CD14-positive monocyte (primary cell): Measurements from ENCODE around the gene PXN. TPM values are rescaled to one million over a fixed set of nuclear protein-coding genes. Genes with fewer than 3 reads are reported as not detected.

Experiments used
- DNase-seq, 3 donors: peaks; one replicate each; pipeline ENCODE4 v3.0.0-alpha.2; 2011 to 2022
- H2AFZ ChIP-seq: 2 replicates; pipeline ENCODE4 v1.6.0; 2012; ENCODE audit warnings: mild to moderate bottlenecking, low read depth, low read length, inconsistent platforms; ENCODE audit not compliant: insufficient read depth, poor library complexity, severe bottlenecking
- H3K27ac ChIP-seq, 2 donors: 1 replicate in 1 of 2; 2 replicates in 1 of 2; pipeline ENCODE4 v1.5.1; 2012 to 2013; ENCODE audit warnings: low read length in 2 of 2, control low read depth in 1 of 2, inconsistent platforms in 1 of 2, low read depth in 1 of 2, mild to moderate bottlenecking in 1 of 2
- H3K27me3 ChIP-seq, 2 donors: one replicate each; pipeline versions ENCODE4 v1.6.0 to v1.6.1; 2011 to 2013; ENCODE audit warnings: low read length in 2 of 2; ENCODE audit not compliant: control insufficient read depth in 2 of 2, insufficient read depth in 2 of 2
- H3K36me3 ChIP-seq, 2 donors: replicated peaks in 1 of 2; 1 replicate in 1 of 2; 2 replicates in 1 of 2; pipeline versions ENCODE4 v1.5.1 to v1.6.1; 2012 to 2013; ENCODE audit warnings: low read length in 2 of 2, control low read depth in 1 of 2, inconsistent platforms in 1 of 2, mild to moderate bottlenecking in 1 of 2; ENCODE audit not compliant: insufficient read depth in 2 of 2, control insufficient read depth in 1 of 2
- H3K4me1 ChIP-seq, 2 donors: 1 replicate in 1 of 2; 2 replicates in 1 of 2; pipeline versions ENCODE4 v1.5.1 to v1.6.1; 2012 to 2013; ENCODE audit warnings: low read length in 2 of 2, control low read depth in 1 of 2, inconsistent platforms in 1 of 2, mild to moderate bottlenecking in 1 of 2, moderate library complexity in 1 of 2; ENCODE audit not compliant: insufficient read depth in 2 of 2, control insufficient read depth in 1 of 2
- H3K4me2 ChIP-seq: replicated peaks from 2 replicates; pipeline ENCODE3; 2012; ENCODE audit warnings: low read length, moderate library complexity, mild to moderate bottlenecking; ENCODE audit not compliant: poor library complexity, severe bottlenecking; ENCODE audit errors: extremely low read depth
- H3K4me3 ChIP-seq, 3 experiments: fragments of 200-600 bp in 1 of 3; sonication (generic) in 1 of 3; replicated peaks in 1 of 3; 1 replicate in 2 of 3; 2 replicates in 1 of 3; pipeline ENCODE4 v1.5.1; 2011 to 2013; ENCODE audit warnings: low read length in 3 of 3, mild to moderate bottlenecking in 3 of 3, control low read depth in 2 of 3, low read depth in 2 of 3, inconsistent platforms in 1 of 3, moderate library complexity in 1 of 3
- H3K79me2 ChIP-seq: 2 replicates; pipeline ENCODE4 v1.6.0; 2012; ENCODE audit warnings: mild to moderate bottlenecking, control low read depth, inconsistent platforms, low read length, moderate library complexity; ENCODE audit not compliant: insufficient read depth
- H3K9ac ChIP-seq: 2 replicates; pipeline ENCODE4 v1.6.0; 2017; ENCODE audit warnings: low read length, mild to moderate bottlenecking; ENCODE audit not compliant: insufficient read depth, poor library complexity, severe bottlenecking
- H3K9me3 ChIP-seq, 2 donors: replicated peaks in 1 of 2; 1 replicate in 1 of 2; 2 replicates in 1 of 2; pipeline versions ENCODE4 v1.5.1 to v1.6.1; 2012 to 2013; ENCODE audit warnings: low read length in 2 of 2, control low read depth in 1 of 2; ENCODE audit not compliant: control insufficient read depth in 1 of 2, insufficient read depth in 1 of 2
- H4K20me1 ChIP-seq: 2 replicates; pipeline ENCODE4 v1.6.0; 2012; ENCODE audit warnings: mild to moderate bottlenecking, low read length, control low read depth, moderate library complexity; ENCODE audit not compliant: insufficient read depth
- H3K27ac Mint-ChIP-seq, 7 donors: one replicate each; pipeline ENCODE4 v1.8.0; 2020; ENCODE audit warnings: mild to moderate bottlenecking in 7 of 7, mixed read lengths in 7 of 7, moderate library complexity in 6 of 7, inconsistent platforms in 2 of 7
- H3K27me3 Mint-ChIP-seq, 3 donors: one replicate each; pipeline ENCODE4 v1.8.0; 2021 to 2022; ENCODE audit warnings: low read depth in 3 of 3, mild to moderate bottlenecking in 3 of 3, mixed read lengths in 3 of 3, moderate library complexity in 3 of 3, inconsistent platforms in 1 of 3
- H3K36me3 Mint-ChIP-seq, 2 donors: one replicate each; pipeline ENCODE4 v1.8.0; 2020; ENCODE audit warnings: mixed read lengths in 2 of 2, inconsistent platforms in 1 of 2, mild to moderate bottlenecking in 1 of 2
- H3K4me1 Mint-ChIP-seq: one replicate; pipeline ENCODE4 v1.8.0; 2020; ENCODE audit warnings: mild to moderate bottlenecking, mixed read lengths
- H3K4me3 Mint-ChIP-seq, 2 donors: one replicate each; pipeline ENCODE4 v1.8.0; 2020; ENCODE audit warnings: mild to moderate bottlenecking in 2 of 2, mixed read lengths in 2 of 2, moderate library complexity in 1 of 2
- H3K9me3 Mint-ChIP-seq, 7 donors: one replicate each; pipeline ENCODE4 v1.8.0; 2020 to 2022; ENCODE audit warnings: mixed read lengths in 7 of 7, mild to moderate bottlenecking in 6 of 7, moderate library complexity in 6 of 7, inconsistent platforms in 2 of 7
- CTCF ChIP-seq: fragments of 200-600 bp; IDR thresholded peaks from one replicate; pipeline ENCODE4 v1.8.0; 2022; ENCODE audit warnings: antibody characterized with exemption, mild to moderate bottlenecking
- WGBS: methylation state at CpG from one replicate; pipeline ENCODE4 v1.1.5; 2013; ENCODE audit warnings: missing lambda C conversion rate; ENCODE audit not compliant: insufficient coverage; 5-methylcytosine and 5-hydroxymethylcytosine counted together
- intact Hi-C, 2 donors: fragments of 100-400 bp; cut with micrococcal nuclease; formaldehyde crosslinking; loops; one replicate each; pipeline versions ENCODE4 v1.15.0 to v1.15.1; 2023
- polyA plus RNA-seq, 3 donors: library from polyadenylated mRNA; depleted of rRNA in 1 of 3; unstranded in 2 of 3; stranded (reverse) in 1 of 3; fragments of 300-500 nt in 2 of 3; fragments of >200 nt in 1 of 3; fragmentation: Illumina TruSeq in 2 of 3; gene quantifications; 1 replicate in 2 of 3; 2 replicates in 1 of 3; pipeline ENCODE4 v1.2.3, GENCODE V29; 2012 to 2021

Gene PXN
- polyA plus RNA-seq, 3 donors: 62.5 to 106 (median 98.4) TPM

- WGBS: 0% methylated on average over 3 of the region's 9 CpGs
- peaks cover 90 to 100% of the 10 kb centered on the region in 2 donors for H3K4me1 ChIP-seq
- no peak overlapping the region for H2AFZ ChIP-seq
Measured at GRCh38 chr12:120238217-120238616, 27.3 kb downstream of the PXN start.

More at GRCh38 chr12:120238217-120238616, 27.3 kb downstream of the PXN start:
- DNase-seq: no peak
- peak overlapping the region; percentile 64 to 87 for H3K4me3 Mint-ChIP-seq
- Histone ChIP-seq H3K9ac (peak overlapping the region; percentile 16), H3K9me3 (no peaks in the 10 kb centered on the region), H3K36me3 (peaks cover 3 to 26% of the 10 kb centered on the region in 2 donors), H3K27ac (peak overlapping the region; percentile 68 to 81), H4K20me1 (peaks cover 83% of the 10 kb centered on the region), H3K4me2 (peak overlapping the region; percentile 70), H3K79me2 (peaks cover 98% of the 10 kb centered on the region), H3K27me3 (no peaks in the 10 kb centered on the region), H3K4me3 (peak overlapping the region in 1 of 3 experiments; percentile 56)
- intact Hi-C loops: no loop called here
- H3K9me3 Mint-ChIP-seq: no peaks in the 10 kb centered on the region
- peaks cover 29 to 51% of the 10 kb centered on the region in 2 donors for H3K36me3 Mint-ChIP-seq
- no peak for TF ChIP-seq CTCF
- peaks cover 97% of the 10 kb centered on the region for H3K4me1 Mint-ChIP-seq
- H3K27ac Mint-ChIP-seq: peak overlapping the region; percentile 83 to 93 (median 91)
- H3K27me3 Mint-ChIP-seq: peaks cover 0 to 1% (median 1%) of the 10 kb centered on the region in 3 donors
